H1 (cell line): ENCODE results near the gene PRADC1. TPM values are rescaled to one million over a fixed set of nuclear protein-coding genes. Genes with fewer than 3 reads are reported as not detected.

Experiments
- CTCF ChIA-PET: fragments of 300-600 bp; sonication (Branson Sonifier 250); formaldehyde crosslinking; loops from one replicate; lab custom pipeline; 2021; ENCODE audit not compliant: partially characterized antibody; lab: Charles Lee
- POLR2A ChIA-PET: fragments of 300-600 bp; sonication (Branson Sonifier 250); formaldehyde crosslinking; loops from one replicate; lab custom pipeline; 2021; ENCODE audit warnings: inconsistent platforms; ENCODE audit not compliant: partially characterized antibody; lab: Charles Lee
- DNase-seq, 2 experiments: peaks; one replicate each; pipeline versions ENCODE4 v3.0.0 to v3.0.0-alpha.2; 2010 to 2022; ENCODE audit warnings: low spot score in 2 of 2, low read depth in 1 of 2, mixed read lengths in 1 of 2
- FAIRE-seq: peaks from 2 replicates; lab custom pipeline; 2011; peaks lifted over from hg19 to GRCh38; lab: Jason Lieb, UNC
- H2AFZ ChIP-seq: 2 replicates; pipeline ENCODE4 v1.8.1; 2012; ENCODE audit warnings: low read length, inconsistent platforms
- H2AK5ac ChIP-seq: 2 replicates; pipeline ENCODE4 v1.6.1; 2013; ENCODE audit warnings: low read depth, low read length
- H2BK120ac ChIP-seq: replicated peaks from 2 replicates; pipeline ENCODE3; 2013; ENCODE audit warnings: low read depth, low read length, inconsistent platforms
- H2BK12ac ChIP-seq: 2 replicates; pipeline ENCODE4 v1.6.1; 2013; ENCODE audit warnings: low read depth, low read length
- H2BK15ac ChIP-seq: 2 replicates; pipeline ENCODE4 v1.6.1; 2013; ENCODE audit warnings: low read length
- H2BK20ac ChIP-seq: 2 replicates; pipeline ENCODE4 v1.6.1; 2013; ENCODE audit warnings: low read length
- H2BK5ac ChIP-seq: 2 replicates; pipeline ENCODE4 v1.6.1; 2013; ENCODE audit warnings: low read depth, low read length
- H3K14ac ChIP-seq: 2 replicates; pipeline ENCODE4 v1.6.1; 2013; ENCODE audit warnings: inconsistent platforms; ENCODE audit not compliant: insufficient read length
- H3K18ac ChIP-seq: 2 replicates; pipeline ENCODE4 v1.6.1; 2013; ENCODE audit warnings: low read length; ENCODE audit errors: extremely low read depth
- H3K23ac ChIP-seq: 2 replicates; pipeline ENCODE4 v1.6.1; 2013; ENCODE audit warnings: inconsistent platforms; ENCODE audit not compliant: insufficient read length
- H3K23me2 ChIP-seq: 2 replicates; pipeline ENCODE4 v1.6.1; 2013; ENCODE audit warnings: low read depth, low read length
- H3K27ac ChIP-seq: 2 replicates; pipeline ENCODE4 v1.6.1; 2011; ENCODE audit warnings: low read depth, low read length, inconsistent platforms
- H3K27me3 ChIP-seq, 4 experiments: replicated peaks in 1 of 4; 1 replicate in 1 of 4; 2 replicates in 3 of 4; pipeline versions ENCODE4 v1.6.1 to v1.8.1; 2011 to 2013; ENCODE audit warnings: low read length in 3 of 4, mild to moderate bottlenecking in 3 of 4, inconsistent platforms in 2 of 4, mixed read lengths in 2 of 4, moderate library complexity in 1 of 4; ENCODE audit not compliant: control insufficient read depth in 3 of 4, insufficient read depth in 3 of 4; ENCODE audit errors: extremely low read depth in 1 of 4
- H3K36me3 ChIP-seq, 4 experiments: 2 replicates each; pipeline versions ENCODE4 v1.6.1 to v1.8.1; 2011 to 2013; ENCODE audit warnings: mild to moderate bottlenecking in 4 of 4, low read length in 3 of 4, moderate library complexity in 2 of 4, control low read depth in 1 of 4, inconsistent platforms in 1 of 4; ENCODE audit not compliant: insufficient read depth in 4 of 4, control insufficient read depth in 2 of 4
- H3K4ac ChIP-seq: replicated peaks from 2 replicates; pipeline ENCODE3; 2013; ENCODE audit warnings: low read length, low read depth, mixed read lengths, inconsistent platforms; ENCODE audit not compliant: insufficient read length
- H3K4me1 ChIP-seq, 4 experiments: replicated peaks in 1 of 4; 1 replicate in 1 of 4; 2 replicates in 3 of 4; pipeline versions ENCODE4 v1.6.1 to v1.8.1; 2011 to 2013; ENCODE audit warnings: low read length in 3 of 4, inconsistent platforms in 2 of 4, mixed read lengths in 1 of 4; ENCODE audit not compliant: insufficient read depth in 4 of 4, control insufficient read depth in 3 of 4
- H3K4me2 ChIP-seq, 2 experiments: 2 replicates each; pipeline versions ENCODE4 v1.6.1 to v1.8.1; 2011 to 2013; ENCODE audit warnings: low read depth in 2 of 2, low read length in 2 of 2, control low read depth in 1 of 2, inconsistent platforms in 1 of 2, mild to moderate bottlenecking in 1 of 2; ENCODE audit not compliant: insufficient read depth in 1 of 2
- H3K4me3 ChIP-seq, 4 experiments: fragments of 200-600, 300-600 bp in 1 of 4; sonication (generic), shearing (Covaris generic), sonication (Bioruptor Twin) in 1 of 4; 2 replicates each; pipeline versions ENCODE4 v1.5.1 to v1.8.1; 2011 to 2016; ENCODE audit warnings: low read length in 4 of 4, low read depth in 3 of 4, control low read depth in 2 of 4, inconsistent platforms in 2 of 4, mild to moderate bottlenecking in 2 of 4, mixed read lengths in 1 of 4, moderate library complexity in 1 of 4; ENCODE audit not compliant: insufficient read depth in 2 of 4; ENCODE audit errors: extremely low read depth in 1 of 4
- H3K56ac ChIP-seq: replicated peaks from 2 replicates; pipeline ENCODE3; 2013; ENCODE audit warnings: low read depth, mild to moderate bottlenecking, mixed read lengths, low read length, inconsistent platforms; ENCODE audit not compliant: insufficient read length
- H3K79me1 ChIP-seq: 2 replicates; pipeline ENCODE4 v1.6.1; 2013; ENCODE audit warnings: low read depth, low read length, control low read depth
- H3K79me2 ChIP-seq, 2 experiments: 2 replicates each; pipeline versions ENCODE4 v1.6.1 to v1.8.1; 2012 to 2013; ENCODE audit warnings: low read length in 2 of 2, mild to moderate bottlenecking in 2 of 2, inconsistent platforms in 1 of 2; ENCODE audit not compliant: insufficient read depth in 2 of 2, control insufficient read depth in 1 of 2
- H3K9ac ChIP-seq, 4 experiments: replicated peaks in 1 of 4; 1 replicate in 1 of 4; 2 replicates in 3 of 4; pipeline versions ENCODE4 v1.6.1 to v1.8.1; 2011 to 2013; ENCODE audit warnings: low read depth in 3 of 4, low read length in 3 of 4, control low read depth in 2 of 4, mild to moderate bottlenecking in 2 of 4, moderate library complexity in 2 of 4, inconsistent platforms in 1 of 4; ENCODE audit errors: extremely low read depth in 1 of 4
- H3K9me3 ChIP-seq, 2 experiments: 2 replicates each; pipeline versions ENCODE4 v1.6.1 to v1.8.1; 2012 to 2013; ENCODE audit warnings: mild to moderate bottlenecking in 2 of 2, moderate library complexity in 2 of 2, control low read depth in 1 of 2, inconsistent platforms in 1 of 2, low read depth in 1 of 2, low read length in 1 of 2, mixed read lengths in 1 of 2; ENCODE audit not compliant: insufficient read depth in 2 of 2
- H4K20me1 ChIP-seq, 2 experiments: replicated peaks in 1 of 2; 2 replicates each; pipeline versions ENCODE3 to v1.8.1; 2011 to 2013; ENCODE audit warnings: inconsistent platforms in 2 of 2, low read length in 2 of 2, mild to moderate bottlenecking in 1 of 2; ENCODE audit not compliant: insufficient read depth in 2 of 2, control insufficient read depth in 1 of 2
- H4K5ac ChIP-seq: 2 replicates; pipeline ENCODE4 v1.6.1; 2013; ENCODE audit warnings: low read length, low read depth, mixed read lengths, inconsistent platforms; ENCODE audit not compliant: insufficient read length
- H4K8ac ChIP-seq: 2 replicates; pipeline ENCODE4 v1.8.0; 2013; ENCODE audit warnings: mild to moderate bottlenecking, moderate library complexity, low read length, inconsistent platforms; ENCODE audit not compliant: insufficient read depth; ENCODE audit errors: extremely low read depth
- H4K91ac ChIP-seq: replicated peaks from 2 replicates; pipeline ENCODE3; 2013; ENCODE audit warnings: low read length, mixed read lengths, inconsistent platforms; ENCODE audit not compliant: insufficient read length
- CBX8 ChIP-seq: fragments of 300-800, 300-1000 bp; sonication (generic); IDR thresholded peaks from 2 replicates; pipeline ENCODE4 v1.7.1; 2016; ENCODE audit warnings: low read depth, low read length, borderline replicate concordance
- EGR1 ChIP-seq: IDR thresholded peaks from 2 replicates; pipeline ENCODE4 v1.6.1; 2011; ENCODE audit warnings: low read depth, low read length, borderline replicate concordance
- HDAC6 ChIP-seq: IDR thresholded peaks from one replicate; pipeline ENCODE4 v1.7.1; 2012; ENCODE audit warnings: low read depth, mild to moderate bottlenecking, inconsistent platforms, low read length, moderate library complexity
- SUZ12 ChIP-seq: fragments of 200-600 bp; sonication (generic); IDR thresholded peaks from 2 replicates; pipeline ENCODE4 v1.6.1; 2012; ENCODE audit warnings: mild to moderate bottlenecking, inconsistent platforms, low read length, moderate library complexity, mixed read lengths
- polyA plus RNA-seq, 7 experiments: library from polyadenylated mRNA; depleted of rRNA in 3 of 7; stranded (reverse) in 5 of 7; unstranded in 2 of 7; fragments of >200 nt in 5 of 7; fragments of 200-250 nt in 2 of 7; gene quantifications; 1 replicate in 5 of 7; 2 replicates in 1 of 7; 4 replicates in 1 of 7; pipeline versions ENCODE4 v1.2.1 to v1.2.3, GENCODE V29; 2011 to 2013; ENCODE audit warnings: missing spikeins in 2 of 7, mixed read lengths in 2 of 7
- total RNA-seq: library from RNA; stranded (reverse); fragmentation: NEBNext Ultra II Directional; extraction: Animal tissue kit (Norgen Biotek cat#: 25700); gene quantifications from 2 replicates; pipeline ENCODE4 v1.2.1, GENCODE V29; 2021

PRADC1 gene
- total and polyA plus RNA-seq, 2 of the 8 experiments (the other 6 are each of a cell fraction or from before 2014, with no cell fraction given): 8.9 to 13.1 TPM

- DNase-seq: no peak
- Histone ChIP-seq H4K8ac (peak overlapping the region; percentile 65; the same call in 1 of the 2 replicates), H3K4ac (no peak overlapping the region), H3K36me3 (peaks cover 4 to 20% (median 10%) of the 10 kb centered on the region in 4 experiments; a peak in 7 of 8 replicates), H3K14ac (no peak overlapping the region), H3K4me3 (no peak overlapping the region), H3K23ac (no peak overlapping the region)
- TF ChIP-seq CBX8 (no peak), HDAC6 (no peak), SUZ12 (no peak), EGR1 (no peak)
- TF ChIP-seq, all 59 proteins: peak for 0
- Histone ChIP-seq H3K9me3 (no peaks in the 10 kb centered on the region), H3K18ac (no peak overlapping the region), H2AFZ (no peak overlapping the region), H3K79me2 (peaks cover 5 to 38% of the 10 kb centered on the region in 2 experiments), H3K27ac (no peak overlapping the region), H3K27me3 (peaks cover 0 to under 1% (median 0%) of the 10 kb centered on the region in 4 experiments; a peak in 1 of 7 replicates), H2BK12ac (no peak overlapping the region), H2BK5ac (no peak overlapping the region), H3K23me2 (peaks cover 3% of the 10 kb centered on the region; the same call in 1 of the 2 replicates), H3K4me1 (peaks cover 0 to 3% (median 1%) of the 10 kb centered on the region in 4 experiments; a peak in 2 of 7 replicates), H4K91ac (no peak overlapping the region), H3K56ac (no peak overlapping the region), H2AK5ac (no peak overlapping the region; the same call in 1 of the 2 replicates), H2BK20ac (no peak overlapping the region), H2BK15ac (no peak overlapping the region), H3K4me2 (no peak overlapping the region), H3K9ac (no peak overlapping the region; a peak in 1 of 7 replicates), H2BK120ac (no peak overlapping the region), H4K20me1 (peaks cover 3 to 4% of the 10 kb centered on the region in 2 experiments), H3K79me1 (peaks cover 15% of the 10 kb centered on the region), H4K5ac (no peak overlapping the region)
- ChIA-PET POLR2A (interaction anchor here (1.4 to 11.5 kb wide), 5 partner anchors 10 to 41 kb away, joined by 4 to 113 read pairs (median 6); partner anchors contain the start of genes CCT7, NOTO and PRADC1), CTCF (interaction anchor here (0.6 to 2.1 kb wide), 9 partner anchors 8 to 323 kb away, joined by 3 to 7 read pairs (median 3); partner anchors contain the start of gene NOTO)
- no peak for FAIRE-seq
These were observed 14.7 kb downstream of the PRADC1 start for GRCh38 chr2:73218298-73218697.
